ENCODE data around the gene PLCH1. TPM values are rescaled to one million over a fixed set of nuclear protein-coding genes. Genes with fewer than 3 reads are reported as not detected.

Gene PLCH1
- total and polyA plus RNA-seq, 2 donors (not counting 1 experiment from before 2014, with no cell fraction given), result under 0.01 to 0.03 TPM

- no peaks in the 10 kb centered on the region for H4K20me1 ChIP-seq (ENCODE audit: control insufficient read depth, extremely low read depth, insufficient read depth, low read length)
- no peak for TF ChIP-seq CTCF (conservative IDR thresholded peaks at IDR 0.05 in 1 of 2, IDR thresholded peaks at IDR 0.05 in 1 of 2; ENCODE audit: low read depth in 1 of 2, low read length in 2 of 2)
- H3K9ac ChIP-seq (ENCODE audit: insufficient read depth, low read length), result no peak overlapping the region
- peak overlapping the region; percentile 15 for H3K4me2 ChIP-seq (ENCODE audit: extremely low read depth, insufficient read depth, low read length)
- H3K27me3 ChIP-seq (ENCODE audit: control insufficient read depth, insufficient read depth, low read length), result no peaks in the 10 kb centered on the region
- no peaks in the 10 kb centered on the region for H3K4me1 ChIP-seq (ENCODE audit: control insufficient read depth, extremely low read depth, insufficient read depth, low read length)
- H3K27ac ChIP-seq (ENCODE audit: insufficient read depth, low read length), result no peak overlapping the region
- DNase-seq (ENCODE audit: low read depth in 2 of 2), result peak; percentile 87 to 89
- H2AFZ ChIP-seq (ENCODE audit: low read length), result no peak overlapping the region
- no peaks in the 10 kb centered on the region for H3K36me3 ChIP-seq (ENCODE audit: control insufficient read depth, insufficient read depth, low read length)
- H3K9me3 ChIP-seq (ENCODE audit: control insufficient read depth, insufficient read depth, low read depth, low read length), result no peaks in the 10 kb centered on the region
- no peaks in the 10 kb centered on the region for H3K79me2 ChIP-seq (ENCODE audit: control insufficient read depth, insufficient read depth, low read length)
- no peak overlapping the region for H3K4me3 ChIP-seq (replicated peaks in 1 of 4; ENCODE audit: control extremely low read depth in 1 of 4, insufficient read depth in 1 of 4, low read depth in 3 of 4, low read length in 4 of 4)
Measured at GRCh38 chr3:155664925-155665695, 79.8 kb downstream of the PLCH1 start.

GRCh38 chr3:155663467-155664212, 81.2 kb downstream of the PLCH1 start:
- no peak for DNase-seq (ENCODE audit: low read depth in 2 of 2)
- Histone ChIP-seq H3K4me1 (ENCODE audit: control insufficient read depth, extremely low read depth, insufficient read depth, low read length) (no peaks in the 10 kb centered on the region), H3K27me3 (ENCODE audit: control insufficient read depth, insufficient read depth, low read length) (no peaks in the 10 kb centered on the region), H2AFZ (ENCODE audit: low read length) (no peak overlapping the region), H3K27ac (ENCODE audit: insufficient read depth, low read length) (no peak overlapping the region), H3K79me2 (ENCODE audit: control insufficient read depth, insufficient read depth, low read length) (no peaks in the 10 kb centered on the region), H3K9ac (ENCODE audit: insufficient read depth, low read length) (no peak overlapping the region), H3K36me3 (ENCODE audit: control insufficient read depth, insufficient read depth, low read length) (no peaks in the 10 kb centered on the region), H3K9me3 (ENCODE audit: control insufficient read depth, insufficient read depth, low read depth, low read length) (no peaks in the 10 kb centered on the region), H4K20me1 (ENCODE audit: control insufficient read depth, extremely low read depth, insufficient read depth, low read length) (no peaks in the 10 kb centered on the region), H3K4me2 (ENCODE audit: extremely low read depth, insufficient read depth, low read length) (no peak overlapping the region), H3K4me3 (replicated peaks in 1 of 4; ENCODE audit: control extremely low read depth in 1 of 4, insufficient read depth in 1 of 4, low read depth in 3 of 4, low read length in 4 of 4) (no peak overlapping the region)
- TF ChIP-seq CTCF (conservative IDR thresholded peaks at IDR 0.05 in 1 of 2, IDR thresholded peaks at IDR 0.05 in 1 of 2; ENCODE audit: low read depth in 1 of 2, low read length in 2 of 2), result no peak
- no peak for TF ChIP-seq EZH2 (IDR thresholded peaks at IDR 0.05; ENCODE audit: low read length, missing control alignments)

GRCh38 chr3:155661760-155662159, 83.1 kb downstream of the PLCH1 start:
- Histone ChIP-seq H3K27ac (ENCODE audit: insufficient read depth, low read length) (no peak overlapping the region), H3K9me3 (ENCODE audit: control insufficient read depth, insufficient read depth, low read depth, low read length) (no peaks in the 10 kb centered on the region), H3K27me3 (ENCODE audit: control insufficient read depth, insufficient read depth, low read length) (no peaks in the 10 kb centered on the region), H3K4me3 (replicated peaks in 1 of 4; ENCODE audit: control extremely low read depth in 1 of 4, insufficient read depth in 1 of 4, low read depth in 3 of 4, low read length in 4 of 4) (no peak overlapping the region), H4K20me1 (ENCODE audit: control insufficient read depth, extremely low read depth, insufficient read depth, low read length) (no peaks in the 10 kb centered on the region), H3K4me2 (ENCODE audit: extremely low read depth, insufficient read depth, low read length) (no peak overlapping the region), H2AFZ (ENCODE audit: low read length) (no peak overlapping the region), H3K9ac (ENCODE audit: insufficient read depth, low read length) (no peak overlapping the region), H3K4me1 (ENCODE audit: control insufficient read depth, extremely low read depth, insufficient read depth, low read length) (no peaks in the 10 kb centered on the region), H3K79me2 (ENCODE audit: control insufficient read depth, insufficient read depth, low read length) (no peaks in the 10 kb centered on the region), H3K36me3 (ENCODE audit: control insufficient read depth, insufficient read depth, low read length) (no peaks in the 10 kb centered on the region)
- no peak for DNase-seq (ENCODE audit: low read depth in 2 of 2)
- TF ChIP-seq CTCF (conservative IDR thresholded peaks at IDR 0.05 in 1 of 2, IDR thresholded peaks at IDR 0.05 in 1 of 2; ENCODE audit: low read depth in 1 of 2, low read length in 2 of 2) (no peak), EZH2 (IDR thresholded peaks at IDR 0.05; ENCODE audit: low read length, missing control alignments) (no peak)
